Stimulated activated CD4-positive, alpha-beta T cell treated with anti-CD3 and anti-CD28 coated beads, Interleukin-15, amount 100 ng/mL, for 1 hour (primary cell): ENCODE results near the gene PRKG1.

ENCODE experiments used
- DNase-seq, 2 donors: peaks; one replicate each; pipeline ENCODE4 v3.0.0-alpha.2; 2020; ENCODE audit warnings: low read depth in 1 of 2, low spot score in 1 of 2

Gene PRKG1

DNA sequence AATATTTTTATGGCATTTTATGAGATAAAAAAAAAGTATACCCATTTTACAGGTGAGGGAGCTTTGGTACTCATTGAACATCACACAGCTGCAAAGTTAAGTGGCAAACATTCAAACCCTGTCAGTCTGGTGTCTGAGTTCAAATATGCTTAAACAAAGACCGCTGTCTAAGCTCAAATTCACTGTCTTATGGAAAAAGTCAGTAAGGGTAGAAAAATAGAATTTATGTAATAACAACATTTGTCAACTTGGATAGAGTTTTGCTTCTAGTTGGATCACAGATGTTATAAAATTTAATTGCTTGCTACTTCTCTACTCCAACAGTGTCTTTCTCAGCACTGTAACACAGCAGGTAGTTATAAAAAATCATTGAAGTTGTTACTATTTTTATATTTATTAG, 786.8 kb downstream of the PRKG1 start:
- no peak for DNase-seq

DNA sequence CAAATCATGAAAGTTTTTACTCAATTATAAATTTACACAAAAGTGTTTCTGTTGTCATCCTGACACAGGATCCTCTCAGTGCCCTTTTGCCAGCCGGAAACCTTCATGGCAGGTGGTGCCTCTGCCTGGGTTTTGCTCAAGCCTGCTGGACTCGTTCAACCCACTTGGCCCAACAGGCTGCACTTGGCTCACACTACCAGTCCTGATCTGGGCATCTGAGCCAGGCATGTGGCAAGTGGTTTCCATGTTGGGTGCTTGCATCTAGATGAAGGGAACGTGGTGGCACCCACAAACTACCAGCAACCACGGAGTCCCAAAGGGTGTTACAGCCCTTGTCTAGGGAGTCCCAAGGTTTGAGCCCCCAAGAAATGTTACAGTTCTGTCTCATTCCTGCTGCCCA, 787.4 kb downstream of the PRKG1 start:
- DNase-seq: no peak

DNA sequence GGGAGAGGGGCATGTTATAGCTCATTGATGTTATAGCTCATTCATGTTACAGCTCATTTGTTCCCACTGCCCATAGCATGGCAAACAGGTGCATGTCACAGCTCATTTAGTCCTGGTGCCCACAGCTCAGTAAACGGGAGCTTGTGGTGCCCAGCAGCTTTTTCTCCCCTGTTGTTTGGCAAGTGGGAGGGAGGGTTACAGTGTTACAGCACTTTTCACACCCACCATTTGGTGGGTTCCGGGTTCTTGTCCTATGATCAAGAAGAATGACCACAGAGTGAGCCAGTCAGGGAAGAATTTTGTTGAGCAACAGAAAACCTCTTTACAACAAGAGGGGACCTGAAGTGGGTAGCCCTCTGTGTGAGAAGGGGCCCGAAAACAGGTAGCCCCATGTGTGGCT, 787.9 kb downstream of the PRKG1 start:
- DNase-seq: no peak

DNA sequence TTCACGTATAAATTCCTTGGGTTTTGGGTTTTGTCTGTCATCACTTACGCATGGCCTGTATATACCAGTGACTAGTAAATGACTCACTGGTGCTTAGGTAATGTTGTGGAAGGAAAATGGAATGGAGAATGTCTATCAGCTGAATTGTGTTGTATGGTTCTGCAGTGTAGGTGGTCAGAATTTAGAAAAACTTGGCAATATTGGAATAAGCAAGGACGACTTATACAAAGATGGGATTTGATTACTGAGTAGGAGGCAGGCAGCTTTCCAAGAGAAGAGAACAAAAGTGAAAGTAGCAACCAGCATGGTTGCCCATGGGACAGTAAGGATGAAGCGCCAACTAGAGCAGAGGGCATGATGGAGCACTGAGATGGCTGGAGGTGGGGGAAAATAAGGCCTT, 793.7 kb downstream of the PRKG1 start:
- DNase-seq: no peak

DNA sequence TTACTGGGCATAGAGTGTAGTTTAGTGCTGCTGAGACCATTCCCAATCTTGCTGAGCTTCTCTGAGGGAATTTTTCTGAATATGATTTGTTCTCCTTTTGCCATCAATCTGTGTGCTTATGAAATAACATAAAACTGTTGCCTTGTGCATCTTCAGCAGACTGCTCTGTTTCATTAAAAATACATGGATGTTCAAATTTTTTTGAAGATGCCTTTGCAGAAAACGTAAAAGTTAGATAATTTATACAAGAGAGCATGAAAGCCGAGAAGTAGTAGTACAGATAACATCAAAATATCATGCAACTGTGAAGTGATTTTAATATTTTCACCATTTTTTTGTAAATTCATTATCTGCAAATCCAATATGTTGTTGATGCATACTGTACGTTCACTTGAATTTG, 799.8 kb downstream of the PRKG1 start:
- DNase-seq: no peak

DNA sequence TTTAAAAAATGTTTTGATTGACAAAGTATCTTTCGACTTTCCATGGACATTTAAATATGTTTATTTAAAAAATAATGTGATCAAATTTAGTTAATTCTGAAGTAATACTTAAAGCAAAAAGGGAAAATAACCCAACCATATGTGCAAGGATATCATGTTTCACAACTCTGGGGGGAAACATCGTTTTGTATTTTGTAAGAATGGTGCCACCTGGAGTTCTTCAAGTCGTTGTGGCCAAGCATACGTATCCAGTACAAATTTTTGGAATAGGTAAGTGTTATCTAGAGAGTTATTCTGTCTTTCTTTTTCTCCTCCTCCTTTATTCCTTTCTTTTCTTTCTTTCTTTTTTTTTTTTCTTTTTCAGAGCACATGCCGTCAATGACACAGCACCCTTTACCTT, 801.3 kb downstream of the PRKG1 start:
- no peak for DNase-seq

DNA sequence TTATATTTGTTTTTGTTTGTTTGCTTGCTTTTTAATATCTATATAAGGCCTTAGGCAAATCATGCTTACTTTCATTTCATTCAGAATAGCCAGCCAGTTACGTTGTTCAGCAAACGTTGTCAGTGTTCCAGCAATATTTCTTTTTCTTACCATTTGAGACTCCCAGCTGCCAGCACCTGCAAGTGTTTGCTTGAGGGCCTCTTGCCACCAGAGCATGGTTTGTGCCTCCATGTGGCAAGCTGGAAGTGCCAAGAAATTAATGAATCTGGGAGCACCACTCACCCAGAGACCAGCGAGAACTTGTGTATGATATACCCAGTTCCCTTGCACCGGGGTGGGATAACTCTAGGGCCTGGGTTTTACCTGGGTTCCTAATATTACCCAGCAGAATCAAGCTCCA, 802.2 kb downstream of the PRKG1 start:
- no peak for DNase-seq

DNA sequence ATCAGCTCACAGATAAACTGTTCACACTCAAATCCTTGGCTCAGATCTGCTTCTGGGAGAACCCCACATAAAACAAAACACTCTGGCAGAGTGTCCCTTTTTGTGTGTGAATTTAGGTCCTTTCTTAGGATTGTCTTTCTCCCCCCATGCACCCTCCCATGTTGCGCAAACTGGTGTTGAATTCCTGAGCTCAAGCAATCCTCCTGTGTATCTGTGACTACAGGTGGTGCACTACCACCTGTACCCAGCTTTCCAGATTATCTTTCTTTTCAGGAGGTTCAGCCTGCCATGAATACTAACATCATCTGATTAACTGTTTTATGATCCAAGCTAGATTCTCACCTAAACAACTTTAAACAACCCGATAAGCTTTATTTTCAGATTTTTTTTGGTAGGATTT, 802.7 kb downstream of the PRKG1 start:
- DNase-seq: no peak

DNA sequence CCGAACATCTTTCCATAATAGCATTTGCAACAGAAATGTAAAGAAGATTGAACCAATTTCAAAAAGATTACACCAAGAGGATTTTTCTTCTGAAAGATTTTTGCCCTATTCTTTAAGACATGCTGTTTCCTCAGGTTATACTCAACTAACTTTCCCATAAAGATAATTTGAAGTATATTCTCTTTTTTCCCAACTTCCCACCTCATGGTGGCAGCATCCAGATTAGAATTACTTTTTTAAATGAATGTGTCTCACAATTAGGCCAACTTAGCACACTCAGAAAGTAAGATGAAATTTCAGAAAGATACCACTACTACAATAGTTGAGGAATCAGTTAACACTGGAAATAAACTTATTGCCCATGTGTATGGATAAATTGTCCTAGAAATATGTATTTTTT, 803.3 kb downstream of the PRKG1 start:
- no peak for DNase-seq

DNA sequence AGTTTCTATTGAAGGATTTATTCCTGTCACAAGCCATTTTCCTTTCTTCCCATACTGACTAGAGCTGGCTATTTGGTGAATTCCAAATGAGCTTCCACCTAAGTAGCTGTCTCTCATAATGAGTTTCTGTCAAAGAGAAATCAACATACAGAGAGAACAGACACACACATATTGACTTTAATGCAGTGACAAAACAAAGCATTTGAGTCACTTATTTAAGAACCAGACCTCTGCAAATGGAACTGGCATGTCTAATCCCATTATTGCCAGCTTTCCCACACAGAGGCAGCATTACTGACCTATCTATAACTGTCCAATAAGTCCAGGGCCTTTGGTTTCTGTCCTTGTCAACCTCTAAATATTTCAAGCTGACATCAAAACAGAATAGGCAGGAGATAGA, 804.4 kb downstream of the PRKG1 start:
- no peak for DNase-seq

DNA sequence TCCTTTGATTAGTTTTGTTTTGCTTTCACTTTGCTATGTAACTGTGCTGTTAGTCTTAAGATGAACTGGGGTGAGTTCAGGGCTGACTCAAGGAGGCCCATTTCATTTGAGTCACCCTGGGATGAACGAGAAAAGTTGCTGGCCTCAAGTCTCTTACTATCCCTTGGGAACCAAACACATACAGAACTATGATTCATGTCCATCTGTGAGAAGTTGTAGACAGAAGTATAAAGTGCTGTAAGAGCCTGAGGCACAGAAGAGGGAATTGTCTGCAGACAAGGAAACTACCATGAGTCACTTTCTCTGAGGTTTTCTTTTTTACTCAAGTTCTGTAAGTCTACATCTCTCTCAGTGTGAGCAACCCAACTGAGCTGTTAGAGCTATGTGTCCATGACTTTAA, 805.0 kb downstream of the PRKG1 start:
- no peak for DNase-seq

DNA sequence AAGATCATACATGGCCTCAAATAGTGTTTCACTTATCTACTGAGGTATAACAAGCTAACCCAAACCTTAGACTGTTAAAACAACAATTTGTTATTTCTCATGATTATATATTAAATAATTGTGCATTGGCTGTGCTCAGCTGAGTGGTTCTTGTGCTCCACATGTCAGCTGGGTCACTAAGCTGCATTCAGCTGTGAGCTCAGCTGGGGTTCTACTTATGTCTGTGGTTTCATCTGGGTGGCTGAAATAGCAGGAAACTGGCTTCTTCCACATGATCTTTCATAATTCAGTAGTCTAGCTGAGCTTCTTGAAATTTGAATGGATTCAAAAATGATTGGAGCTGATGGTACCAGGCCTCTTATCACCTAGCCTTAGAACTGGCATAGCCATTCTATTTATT, 806.9 kb downstream of the PRKG1 start:
- no peak for DNase-seq

DNA sequence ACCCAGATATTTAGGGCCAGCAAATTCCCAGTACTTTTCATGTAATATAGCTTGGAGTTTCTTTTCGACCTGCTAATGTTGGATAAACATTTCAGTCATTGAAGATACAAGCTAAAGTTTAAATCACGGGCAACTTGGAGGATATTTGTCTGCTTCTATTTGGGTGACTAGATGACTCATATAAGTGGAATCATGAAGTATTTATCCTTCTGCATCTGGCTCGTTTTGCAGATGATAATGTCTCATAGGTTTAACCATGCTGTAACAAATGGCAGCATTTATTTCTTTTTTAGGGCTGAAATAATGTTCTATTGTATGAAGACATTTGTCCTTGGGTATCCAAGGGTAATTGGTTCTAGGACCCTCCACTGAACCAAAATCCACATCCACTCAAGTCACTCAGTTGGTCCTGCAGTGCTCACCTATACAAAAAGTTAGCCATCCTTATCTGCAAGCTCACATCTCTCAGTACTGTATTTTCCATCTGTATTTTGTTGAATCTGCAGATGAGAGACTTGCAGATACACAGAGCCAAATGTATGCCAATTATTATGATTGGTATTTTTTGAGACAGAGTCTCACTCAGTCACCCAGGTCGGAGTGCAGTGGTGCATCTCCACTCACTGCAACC, 812.3 kb downstream of the PRKG1 start:
- DNase-seq: no peak

DNA sequence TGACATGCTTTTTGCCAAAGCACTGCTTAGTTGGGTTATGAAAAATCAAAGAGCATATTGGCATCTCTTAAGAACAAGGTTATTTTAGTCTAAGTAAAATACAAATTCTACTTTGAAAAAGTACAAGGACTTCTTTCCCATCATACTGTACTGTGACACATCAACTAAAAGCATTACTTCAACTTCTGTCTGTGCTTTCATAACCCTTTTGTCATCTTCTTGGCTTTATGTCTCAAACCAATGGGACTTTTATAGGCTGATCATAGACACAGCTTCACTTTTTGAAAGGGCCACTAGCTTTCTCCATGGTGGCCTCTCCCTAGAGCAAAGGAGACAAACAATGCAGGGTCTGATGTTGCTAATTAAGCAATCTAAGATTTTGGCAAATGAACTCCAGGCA, 814.0 kb downstream of the PRKG1 start:
- no peak for DNase-seq

DNA sequence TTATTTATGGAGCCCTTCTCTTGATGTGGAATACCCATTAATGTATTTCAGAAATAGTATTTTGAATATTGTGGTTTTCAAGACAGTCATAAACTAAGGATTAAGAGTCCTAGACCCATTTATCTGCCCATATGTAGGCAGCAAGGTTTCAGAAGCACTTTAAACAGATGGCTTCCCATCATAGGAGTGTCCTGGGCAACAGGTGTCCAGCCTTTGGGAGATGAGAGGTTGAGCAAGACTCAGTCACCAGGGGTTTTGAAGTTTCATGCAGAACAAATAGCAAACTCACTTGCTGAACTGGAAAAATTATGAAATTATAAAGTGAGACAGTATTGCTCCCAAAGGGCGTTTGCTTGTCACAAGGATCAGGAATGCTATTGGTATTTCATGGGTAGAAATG, 818.0 kb downstream of the PRKG1 start:
- DNase-seq: no peak

DNA sequence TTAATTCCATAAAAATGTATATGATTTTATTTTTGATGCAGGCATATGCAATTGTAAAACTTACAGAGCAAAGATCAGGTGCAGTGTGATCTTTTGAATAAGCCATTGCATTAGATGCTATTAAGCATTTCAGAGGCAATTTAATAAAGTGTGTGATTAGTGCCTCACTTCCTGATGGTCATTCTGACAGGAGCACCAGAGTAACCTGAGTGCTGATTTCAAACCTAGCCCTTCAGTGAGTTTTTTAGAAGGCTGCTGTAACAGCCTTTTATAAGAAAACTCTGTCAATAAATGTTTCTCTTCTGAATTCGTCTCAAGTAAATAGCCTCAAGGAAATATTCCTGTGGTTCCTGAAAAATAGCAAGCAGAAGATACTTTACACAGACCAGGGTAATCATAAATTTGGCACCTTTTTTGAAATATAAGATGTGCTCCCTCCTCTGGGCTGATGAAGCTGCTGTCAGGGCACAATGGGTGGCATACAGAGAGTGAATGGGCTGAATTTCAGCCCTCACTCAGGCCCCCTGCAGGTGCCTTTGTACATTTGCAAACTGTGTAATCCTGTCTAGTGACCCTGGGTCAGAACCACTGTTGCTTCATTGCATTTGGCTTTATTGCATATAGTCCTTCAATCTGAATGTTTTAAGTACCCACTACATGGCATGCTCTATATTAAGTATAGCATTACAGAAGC, 818.8 kb downstream of the PRKG1 start:
- no peak for DNase-seq

DNA sequence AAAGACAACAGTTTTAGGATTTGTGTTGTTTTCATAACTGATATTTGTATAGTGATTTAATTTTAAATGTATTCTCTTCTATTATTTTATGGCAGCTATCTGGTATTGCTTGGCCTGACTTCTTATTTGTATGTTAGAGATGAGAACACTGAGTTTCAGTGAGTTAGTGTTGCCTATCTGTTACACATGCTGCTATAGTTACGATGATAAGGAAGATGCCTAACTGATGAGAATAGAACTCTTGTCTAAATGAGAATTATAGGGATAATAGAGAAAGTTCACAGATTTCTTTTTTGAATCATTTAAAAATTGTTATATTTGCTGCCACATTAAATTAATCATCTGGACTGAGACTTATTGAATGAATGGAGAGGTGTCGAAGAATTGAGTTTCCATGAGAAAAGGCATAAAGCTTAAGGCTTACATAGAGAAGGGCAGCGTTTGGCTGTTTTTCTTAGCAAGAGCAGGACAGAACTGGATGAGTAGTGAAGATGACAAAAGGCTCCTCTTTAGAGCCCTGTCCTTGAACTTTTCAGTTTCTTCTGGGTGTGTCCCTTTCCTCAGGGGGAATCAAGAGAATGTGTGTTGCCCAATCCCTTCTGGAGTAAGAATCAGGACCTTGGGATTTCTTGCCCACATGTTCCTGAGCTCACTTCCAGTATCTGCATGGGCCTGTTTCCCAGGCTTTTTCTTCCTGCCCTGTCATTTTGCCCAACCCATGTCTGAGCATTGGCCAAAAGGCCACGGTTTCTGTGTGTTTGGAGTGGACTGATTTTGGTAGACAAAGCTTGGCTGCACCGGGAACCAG, 820.7 kb downstream of the PRKG1 start:
- no peak for DNase-seq

DNA sequence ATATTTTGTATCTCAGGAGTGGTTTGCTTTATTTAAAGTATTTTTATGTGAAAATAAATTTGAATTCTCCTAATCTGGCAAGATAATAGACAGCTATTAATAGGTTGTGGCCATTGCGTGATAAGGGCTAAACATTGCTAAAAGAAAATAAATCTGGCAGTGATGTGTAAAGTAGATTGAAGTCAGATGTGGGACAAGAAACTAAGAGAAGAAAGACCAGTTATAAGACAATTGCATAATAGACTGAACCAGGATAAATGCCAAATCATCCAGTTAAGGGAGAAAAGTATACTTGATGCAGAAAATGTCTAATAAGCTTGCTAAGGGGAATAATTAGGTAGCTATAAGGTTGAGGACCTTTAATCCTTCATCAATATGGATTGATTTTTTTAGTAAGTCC, 822.6 kb downstream of the PRKG1 start:
- no peak for DNase-seq

DNA sequence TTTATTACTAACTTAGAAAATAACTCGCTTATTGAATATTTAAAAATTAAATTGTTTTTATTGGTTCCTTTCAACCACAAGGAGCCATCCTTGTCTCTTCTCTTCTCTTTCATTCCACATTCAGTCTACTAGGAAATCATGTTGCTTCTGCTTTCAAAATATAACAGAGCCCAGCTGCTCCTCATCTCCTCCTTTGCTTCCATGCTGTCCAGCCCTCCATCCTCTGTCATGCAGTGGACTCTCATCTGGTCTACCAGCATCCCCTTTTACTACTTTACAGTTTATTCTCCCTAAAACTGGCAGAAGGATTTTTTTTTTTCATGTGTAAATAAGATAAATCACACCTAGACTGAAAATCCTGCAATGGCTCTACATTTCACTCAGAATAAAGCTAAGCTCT, 823.3 kb downstream of the PRKG1 start:
- DNase-seq: no peak

DNA sequence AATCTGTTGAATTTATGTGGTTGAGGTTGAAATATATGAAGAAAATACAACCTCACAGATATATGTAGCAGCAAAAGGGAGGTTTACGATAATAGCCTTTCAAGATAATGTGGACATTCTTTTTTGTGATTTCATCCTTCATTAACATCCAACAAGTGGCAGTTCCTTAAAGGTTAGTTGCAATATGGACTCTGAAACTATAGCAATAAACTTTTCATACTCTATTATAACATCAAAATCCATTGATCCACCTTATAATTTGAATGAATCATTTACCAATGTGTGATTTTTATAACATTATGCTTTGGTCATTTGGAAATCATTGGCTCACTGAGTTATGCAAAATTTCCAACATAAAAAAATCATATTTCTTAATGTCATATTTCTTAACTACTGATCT, 825.9 kb downstream of the PRKG1 start:
- DNase-seq: no peak

DNA sequence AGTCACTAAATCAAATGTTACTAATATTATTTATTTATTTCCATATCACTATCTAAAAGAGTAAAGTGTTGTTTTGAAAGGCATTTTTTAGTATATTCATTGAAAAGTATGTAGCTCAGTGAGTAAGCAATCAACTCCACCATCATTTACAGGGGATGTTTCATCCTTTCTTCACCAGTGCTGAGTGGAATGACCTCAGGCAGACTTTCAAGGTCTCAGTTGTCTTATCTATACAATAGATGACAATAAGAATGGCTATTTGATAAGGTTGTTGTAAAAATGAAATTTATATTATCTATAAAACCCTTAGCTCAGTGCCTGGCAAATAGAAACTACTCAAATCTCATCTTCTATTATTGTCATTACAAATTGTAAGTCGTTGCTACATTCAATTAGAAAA, 829.4 kb downstream of the PRKG1 start:
- no peak for DNase-seq

DNA sequence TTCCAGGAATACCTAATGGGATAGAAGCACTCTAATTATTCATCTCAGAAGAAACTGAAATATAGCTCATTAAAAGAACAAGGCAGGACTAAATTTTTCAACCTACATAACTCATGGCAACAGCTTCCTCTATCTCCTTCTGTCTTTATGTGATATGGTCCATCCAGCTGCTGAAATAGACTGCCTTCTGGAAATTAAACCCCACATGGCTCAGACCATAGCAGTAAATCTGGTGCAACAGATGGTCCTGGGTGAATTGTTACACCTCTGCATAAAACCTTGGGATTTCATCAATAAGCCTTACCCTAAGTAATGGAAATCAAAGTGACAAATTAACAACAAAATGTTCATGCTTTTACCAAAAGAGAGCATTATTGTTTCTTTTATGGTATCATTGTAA, 830.7 kb downstream of the PRKG1 start:
- no peak for DNase-seq

DNA sequence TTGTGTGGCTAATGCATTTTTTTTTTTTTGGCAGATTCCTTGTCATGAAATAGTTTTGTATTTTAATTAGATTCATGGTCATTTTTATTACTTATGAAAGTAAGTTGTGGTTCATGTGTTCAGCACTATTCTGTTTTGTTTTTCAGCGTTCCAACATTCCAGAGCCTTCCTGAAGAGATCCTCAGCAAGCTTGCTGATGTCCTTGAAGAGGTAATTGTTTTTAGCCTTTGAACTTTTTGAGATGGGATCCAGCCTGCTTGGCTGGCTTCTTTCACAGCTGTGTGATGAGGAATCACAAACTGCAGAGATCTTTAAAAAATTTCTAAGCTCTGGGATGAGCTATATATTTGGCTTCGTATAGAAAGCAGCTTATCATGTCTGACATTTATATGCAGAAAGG, 833.1 kb downstream of the PRKG1 start:
- no peak for DNase-seq
